H1 (cell line): ENCODE measurements around the gene LARP4B. TPM values are rescaled to one million over a fixed set of nuclear protein-coding genes. Genes with fewer than 3 reads are reported as not detected.
A peak's percentile ranks its signal among the peaks of the same experiment; 100 is the strongest.

ENCODE experiments used
- CTCF ChIA-PET: fragments of 300-600 bp; sonication (Branson Sonifier 250); formaldehyde crosslinking; loops from one replicate; lab custom pipeline; 2021; ENCODE audit not compliant: partially characterized antibody; lab: Charles Lee
- POLR2A ChIA-PET: fragments of 300-600 bp; sonication (Branson Sonifier 250); formaldehyde crosslinking; loops from one replicate; lab custom pipeline; 2021; ENCODE audit warnings: inconsistent platforms; ENCODE audit not compliant: partially characterized antibody; lab: Charles Lee
- DNase-seq, 2 experiments: peaks; one replicate each; pipeline versions ENCODE4 v3.0.0 to v3.0.0-alpha.2; 2010 to 2022; ENCODE audit warnings: low spot score in 2 of 2, low read depth in 1 of 2, mixed read lengths in 1 of 2
- FAIRE-seq: peaks from 2 replicates; lab custom pipeline; 2011; peaks lifted over from hg19 to GRCh38; lab: Jason Lieb, UNC
- H2AFZ ChIP-seq: 2 replicates; pipeline ENCODE4 v1.8.1; 2012; ENCODE audit warnings: low read length, inconsistent platforms
- H2AK5ac ChIP-seq: 2 replicates; pipeline ENCODE4 v1.6.1; 2013; ENCODE audit warnings: low read depth, low read length
- H2BK120ac ChIP-seq: replicated peaks from 2 replicates; pipeline ENCODE3; 2013; ENCODE audit warnings: low read depth, low read length, inconsistent platforms
- H2BK12ac ChIP-seq: 2 replicates; pipeline ENCODE4 v1.6.1; 2013; ENCODE audit warnings: low read depth, low read length
- H2BK15ac ChIP-seq: 2 replicates; pipeline ENCODE4 v1.6.1; 2013; ENCODE audit warnings: low read length
- H2BK20ac ChIP-seq: 2 replicates; pipeline ENCODE4 v1.6.1; 2013; ENCODE audit warnings: low read length
- H2BK5ac ChIP-seq: 2 replicates; pipeline ENCODE4 v1.6.1; 2013; ENCODE audit warnings: low read depth, low read length
- H3K14ac ChIP-seq: 2 replicates; pipeline ENCODE4 v1.6.1; 2013; ENCODE audit warnings: inconsistent platforms; ENCODE audit not compliant: insufficient read length
- H3K18ac ChIP-seq: 2 replicates; pipeline ENCODE4 v1.6.1; 2013; ENCODE audit warnings: low read length; ENCODE audit errors: extremely low read depth
- H3K23ac ChIP-seq: 2 replicates; pipeline ENCODE4 v1.6.1; 2013; ENCODE audit warnings: inconsistent platforms; ENCODE audit not compliant: insufficient read length
- H3K23me2 ChIP-seq: 2 replicates; pipeline ENCODE4 v1.6.1; 2013; ENCODE audit warnings: low read depth, low read length
- H3K27ac ChIP-seq: 2 replicates; pipeline ENCODE4 v1.6.1; 2011; ENCODE audit warnings: low read depth, low read length, inconsistent platforms
- H3K27me3 ChIP-seq, 4 experiments: replicated peaks in 1 of 4; 1 replicate in 1 of 4; 2 replicates in 3 of 4; pipeline versions ENCODE4 v1.6.1 to v1.8.1; 2011 to 2013; ENCODE audit warnings: low read length in 3 of 4, mild to moderate bottlenecking in 3 of 4, inconsistent platforms in 2 of 4, mixed read lengths in 2 of 4, moderate library complexity in 1 of 4; ENCODE audit not compliant: control insufficient read depth in 3 of 4, insufficient read depth in 3 of 4; ENCODE audit errors: extremely low read depth in 1 of 4
- H3K36me3 ChIP-seq, 4 experiments: 2 replicates each; pipeline versions ENCODE4 v1.6.1 to v1.8.1; 2011 to 2013; ENCODE audit warnings: mild to moderate bottlenecking in 4 of 4, low read length in 3 of 4, moderate library complexity in 2 of 4, control low read depth in 1 of 4, inconsistent platforms in 1 of 4; ENCODE audit not compliant: insufficient read depth in 4 of 4, control insufficient read depth in 2 of 4
- H3K4ac ChIP-seq: replicated peaks from 2 replicates; pipeline ENCODE3; 2013; ENCODE audit warnings: low read length, low read depth, mixed read lengths, inconsistent platforms; ENCODE audit not compliant: insufficient read length
- H3K4me1 ChIP-seq, 4 experiments: replicated peaks in 1 of 4; 1 replicate in 1 of 4; 2 replicates in 3 of 4; pipeline versions ENCODE4 v1.6.1 to v1.8.1; 2011 to 2013; ENCODE audit warnings: low read length in 3 of 4, inconsistent platforms in 2 of 4, mixed read lengths in 1 of 4; ENCODE audit not compliant: insufficient read depth in 4 of 4, control insufficient read depth in 3 of 4
- H3K4me2 ChIP-seq, 2 experiments: 2 replicates each; pipeline versions ENCODE4 v1.6.1 to v1.8.1; 2011 to 2013; ENCODE audit warnings: low read depth in 2 of 2, low read length in 2 of 2, control low read depth in 1 of 2, inconsistent platforms in 1 of 2, mild to moderate bottlenecking in 1 of 2; ENCODE audit not compliant: insufficient read depth in 1 of 2
- H3K4me3 ChIP-seq, 4 experiments: fragments of 200-600, 300-600 bp in 1 of 4; sonication (generic), shearing (Covaris generic), sonication (Bioruptor Twin) in 1 of 4; 2 replicates each; pipeline versions ENCODE4 v1.5.1 to v1.8.1; 2011 to 2016; ENCODE audit warnings: low read length in 4 of 4, low read depth in 3 of 4, control low read depth in 2 of 4, inconsistent platforms in 2 of 4, mild to moderate bottlenecking in 2 of 4, mixed read lengths in 1 of 4, moderate library complexity in 1 of 4; ENCODE audit not compliant: insufficient read depth in 2 of 4; ENCODE audit errors: extremely low read depth in 1 of 4
- H3K56ac ChIP-seq: replicated peaks from 2 replicates; pipeline ENCODE3; 2013; ENCODE audit warnings: low read depth, mild to moderate bottlenecking, mixed read lengths, low read length, inconsistent platforms; ENCODE audit not compliant: insufficient read length
- H3K79me1 ChIP-seq: 2 replicates; pipeline ENCODE4 v1.6.1; 2013; ENCODE audit warnings: low read depth, low read length, control low read depth
- H3K79me2 ChIP-seq, 2 experiments: 2 replicates each; pipeline versions ENCODE4 v1.6.1 to v1.8.1; 2012 to 2013; ENCODE audit warnings: low read length in 2 of 2, mild to moderate bottlenecking in 2 of 2, inconsistent platforms in 1 of 2; ENCODE audit not compliant: insufficient read depth in 2 of 2, control insufficient read depth in 1 of 2
- H3K9ac ChIP-seq, 4 experiments: replicated peaks in 1 of 4; 1 replicate in 1 of 4; 2 replicates in 3 of 4; pipeline versions ENCODE4 v1.6.1 to v1.8.1; 2011 to 2013; ENCODE audit warnings: low read depth in 3 of 4, low read length in 3 of 4, control low read depth in 2 of 4, mild to moderate bottlenecking in 2 of 4, moderate library complexity in 2 of 4, inconsistent platforms in 1 of 4; ENCODE audit errors: extremely low read depth in 1 of 4
- H3K9me3 ChIP-seq, 2 experiments: 2 replicates each; pipeline versions ENCODE4 v1.6.1 to v1.8.1; 2012 to 2013; ENCODE audit warnings: mild to moderate bottlenecking in 2 of 2, moderate library complexity in 2 of 2, control low read depth in 1 of 2, inconsistent platforms in 1 of 2, low read depth in 1 of 2, low read length in 1 of 2, mixed read lengths in 1 of 2; ENCODE audit not compliant: insufficient read depth in 2 of 2
- H4K20me1 ChIP-seq, 2 experiments: replicated peaks in 1 of 2; 2 replicates each; pipeline versions ENCODE3 to v1.8.1; 2011 to 2013; ENCODE audit warnings: inconsistent platforms in 2 of 2, low read length in 2 of 2, mild to moderate bottlenecking in 1 of 2; ENCODE audit not compliant: insufficient read depth in 2 of 2, control insufficient read depth in 1 of 2
- H4K5ac ChIP-seq: 2 replicates; pipeline ENCODE4 v1.6.1; 2013; ENCODE audit warnings: low read length, low read depth, mixed read lengths, inconsistent platforms; ENCODE audit not compliant: insufficient read length
- H4K8ac ChIP-seq: 2 replicates; pipeline ENCODE4 v1.8.0; 2013; ENCODE audit warnings: mild to moderate bottlenecking, moderate library complexity, low read length, inconsistent platforms; ENCODE audit not compliant: insufficient read depth; ENCODE audit errors: extremely low read depth
- H4K91ac ChIP-seq: replicated peaks from 2 replicates; pipeline ENCODE3; 2013; ENCODE audit warnings: low read length, mixed read lengths, inconsistent platforms; ENCODE audit not compliant: insufficient read length
- BACH1 ChIP-seq: IDR thresholded peaks from 2 replicates; pipeline ENCODE4 v1.6.1; 2012; ENCODE audit warnings: low read length, improper control_type of control experiment
- GTF2F1 ChIP-seq: IDR thresholded peaks from 2 replicates; pipeline ENCODE4 v1.6.1; 2012; ENCODE audit warnings: low read depth, low read length, improper control_type of control experiment, borderline replicate concordance
- HDAC2 ChIP-seq, 2 experiments: fragments of 300-600 bp in 1 of 2; sonication (generic) in 1 of 2; IDR thresholded peaks; 2 replicates each; pipeline ENCODE4 v1.6.1; 2011 to 2012; ENCODE audit warnings: low read depth in 2 of 2, low read length in 2 of 2, mild to moderate bottlenecking in 2 of 2, moderate library complexity in 2 of 2, borderline replicate concordance in 1 of 2, inconsistent platforms in 1 of 2
- HDAC6 ChIP-seq: IDR thresholded peaks from one replicate; pipeline ENCODE4 v1.7.1; 2012; ENCODE audit warnings: low read depth, mild to moderate bottlenecking, inconsistent platforms, low read length, moderate library complexity
- KDM5A ChIP-seq: fragments of 200-600 bp; IDR thresholded peaks from 2 replicates; pipeline ENCODE4 v1.7.1; 2012; ENCODE audit warnings: mild to moderate bottlenecking, low read length, inconsistent platforms, mixed read lengths
- NANOG ChIP-seq: IDR thresholded peaks from 2 replicates; pipeline ENCODE4 v1.6.1; 2011; ENCODE audit warnings: low read length, low read depth, mild to moderate bottlenecking, inconsistent platforms; ENCODE audit not compliant: insufficient read depth, poor library complexity, severe bottlenecking
- NRF1 ChIP-seq: IDR thresholded peaks from 2 replicates; pipeline ENCODE4 v1.6.1; 2011; ENCODE audit warnings: mild to moderate bottlenecking, low read depth, low read length, improper control_type of control experiment
- POLR2AphosphoS5 ChIP-seq: IDR thresholded peaks from 2 replicates; pipeline ENCODE4 v1.6.1; 2011; ENCODE audit warnings: low read depth, low read length
- RNF2 ChIP-seq: fragments of 200-900, 300-1000 bp; sonication (generic); IDR thresholded peaks from 2 replicates; pipeline ENCODE4 v1.7.1; 2016; ENCODE audit warnings: borderline replicate concordance, low read depth, mild to moderate bottlenecking, antibody characterized with exemption, low read length; ENCODE audit not compliant: poor library complexity, severe bottlenecking; ENCODE audit errors: missing control alignments
- SP2 ChIP-seq: IDR thresholded peaks from 2 replicates; pipeline ENCODE4 v1.6.1; 2012; ENCODE audit warnings: mild to moderate bottlenecking, low read length, inconsistent platforms
- SP4 ChIP-seq: IDR thresholded peaks from 2 replicates; pipeline ENCODE4 v1.6.1; 2012; ENCODE audit warnings: low read length, inconsistent platforms
- WGBS, 2 experiments: shearing (Covaris generic) in 1 of 2; methylation state at CpG; one replicate each; pipeline versions ENCODE4 v1.1.6 to v1.1.7; 2013 to 2015; ENCODE audit warnings: low lambda C conversion rate in 2 of 2, mixed read lengths in 2 of 2, inconsistent platforms in 1 of 2, low coverage in 1 of 2, missing lambda C conversion rate in 1 of 2; ENCODE audit not compliant: insufficient replicate concordance in 2 of 2, insufficient coverage in 1 of 2, insufficient read length in 1 of 2; ENCODE audit errors: extremely low coverage in 1 of 2, missing lambda C conversion rate in 1 of 2; 5-methylcytosine and 5-hydroxymethylcytosine counted together
- polyA plus RNA-seq, 7 experiments: library from polyadenylated mRNA; depleted of rRNA in 3 of 7; stranded (reverse) in 5 of 7; unstranded in 2 of 7; fragments of >200 nt in 5 of 7; fragments of 200-250 nt in 2 of 7; gene quantifications; 1 replicate in 5 of 7; 2 replicates in 1 of 7; 4 replicates in 1 of 7; pipeline versions ENCODE4 v1.2.1 to v1.2.3, GENCODE V29; 2011 to 2013; ENCODE audit warnings: missing spikeins in 2 of 7, mixed read lengths in 2 of 7
- total RNA-seq: library from RNA; stranded (reverse); fragmentation: NEBNext Ultra II Directional; extraction: Animal tissue kit (Norgen Biotek cat#: 25700); gene quantifications from 2 replicates; pipeline ENCODE4 v1.2.1, GENCODE V29; 2021
- TF ChIP-seq, protein P1 (sequence below): IDR thresholded peaks from 2 replicates; pipeline ENCODE4 v1.6.1; 2011; ENCODE audit warnings: low read depth, mild to moderate bottlenecking, low read length; ENCODE audit not compliant: insufficient read depth

LARP4B gene
- total and polyA plus RNA-seq, 2 of the 8 experiments (the other 6 are each of a cell fraction or from before 2014, with no cell fraction given) = 20.1 to 78.6 TPM

DNA sequence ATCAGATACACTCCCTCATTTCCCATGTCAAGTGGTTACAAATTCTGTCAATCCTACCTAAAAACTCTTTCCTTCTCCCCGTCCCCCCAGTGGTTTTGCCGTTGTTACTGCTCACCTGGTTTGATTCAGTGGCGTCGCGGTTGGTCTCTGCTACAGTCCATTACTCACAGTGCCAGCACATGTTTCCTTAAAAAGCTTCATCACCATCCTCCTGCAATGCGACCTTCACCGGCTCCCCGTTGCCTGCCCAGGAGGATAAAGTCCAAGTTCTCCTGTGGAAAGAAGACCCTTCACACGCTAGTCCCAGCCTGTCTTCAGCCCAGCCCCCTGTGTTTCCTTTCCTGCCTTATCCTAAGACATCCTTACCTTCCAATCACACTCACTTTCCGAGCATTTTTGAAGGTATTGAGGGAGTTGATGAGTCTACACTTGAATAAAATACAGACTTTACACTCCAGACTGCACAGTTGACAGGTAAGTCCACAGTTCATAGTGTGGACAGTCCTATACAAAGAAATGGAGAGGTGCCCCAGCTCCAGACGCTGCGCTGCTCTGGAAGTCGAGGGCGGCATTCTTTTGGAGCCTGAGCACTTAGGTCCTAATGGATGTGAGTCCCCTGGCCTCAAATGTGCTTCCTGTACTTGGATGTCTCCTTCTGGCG lies 3.4 kb upstream of the LARP4B start:
- Histone ChIP-seq H3K18ac (no peak overlapping the region), H4K20me1 (peaks cover 6 to 7% of the 10 kb centered on the region in 2 experiments), H3K4me2 (no peak overlapping the region), H3K27ac (no peak overlapping the region), H2BK5ac (no peak overlapping the region), H3K9me3 (no peaks in the 10 kb centered on the region), H3K79me1 (no peaks in the 10 kb centered on the region), H3K4ac (no peak overlapping the region), H4K5ac (no peak overlapping the region), H2BK12ac (no peak overlapping the region), H3K36me3 (no peaks in the 10 kb centered on the region), H3K14ac (no peak overlapping the region), H3K79me2 (peaks cover 7 to 9% of the 10 kb centered on the region in 2 experiments), H3K23me2 (peaks cover 1% of the 10 kb centered on the region; the same call in 1 of the 2 replicates), H2AK5ac (no peak overlapping the region), H3K4me3 (no peak overlapping the region), H3K4me1 (0 out of 7 replicates have a peak, but pooled peaks cover 0 to 2% (median under 1%) of the 10 kb centered on the region in 4 experiments), H2BK120ac (no peak overlapping the region), H4K8ac (no peak overlapping the region), H4K91ac (peak overlapping the region; percentile 13), H2AFZ (no peak overlapping the region), H2BK20ac (no peak overlapping the region), H3K9ac (no peak overlapping the region), H2BK15ac (no peak overlapping the region), H3K56ac (no peak overlapping the region), H3K27me3 (no peaks in the 10 kb centered on the region), H3K23ac (no peak overlapping the region)
- CTCF ChIA-PET = no interaction called here
- DNase-seq (no peak), FAIRE-seq (no peak)
- POLR2A ChIA-PET = interaction anchor here (0.6 to 2.9 kb wide), 2 partner anchors 52 to 53 kb away, joined by 4 to 13 read pairs; partner anchors contain the start of gene GTPBP4
- WGBS, 2 experiments = 90% methylated on average over 15 of the region's 15 CpGs; no CpG with 5 or more reads in 1 of the 2 experiments
- TF ChIP-seq NANOG (no peak), BACH1 (no peak), SP2 (no peak), POLR2AphosphoS5 (no peak), HDAC6 (no peak), GTF2F1 (no peak), KDM5A (no peak), SP4 (no peak), RNF2 (no peak), NRF1 (no peak), HDAC2 (IDR thresholded peaks at IDR 0.05; ENCODE audit: borderline replicate concordance in 1 of 2, low read depth in 2 of 2, low read length in 2 of 2) (no peak)
- TF ChIP-seq, protein P1, sequence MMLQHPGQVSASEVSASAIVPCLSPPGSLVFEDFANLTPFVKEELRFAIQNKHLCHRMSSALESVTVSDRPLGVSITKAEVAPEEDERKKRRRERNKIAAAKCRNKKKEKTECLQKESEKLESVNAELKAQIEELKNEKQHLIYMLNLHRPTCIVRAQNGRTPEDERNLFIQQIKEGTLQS = no peak
